H1 (cell line): Measurements from ENCODE around the gene DNAJC9. TPM values are rescaled to one million over a fixed set of nuclear protein-coding genes. Genes with fewer than 3 reads are reported as not detected.

Experiments used
- BACH1 ChIP-seq: IDR thresholded peaks from 2 replicates; pipeline ENCODE4 v1.6.1; 2012; ENCODE audit warnings: low read length, improper control_type of control experiment
- CBX8 ChIP-seq: fragments of 300-800, 300-1000 bp; sonication (generic); IDR thresholded peaks from 2 replicates; pipeline ENCODE4 v1.7.1; 2016; ENCODE audit warnings: low read depth, low read length, borderline replicate concordance
- EGR1 ChIP-seq: IDR thresholded peaks from 2 replicates; pipeline ENCODE4 v1.6.1; 2011; ENCODE audit warnings: low read depth, low read length, borderline replicate concordance
- KDM1A ChIP-seq: fragments of 200-600, 300-600 bp; sonication (generic); IDR thresholded peaks from 2 replicates; pipeline ENCODE4 v1.7.1; 2016; ENCODE audit warnings: mild to moderate bottlenecking, low read length, borderline replicate concordance
- PHF8 ChIP-seq: fragments of 200-600 bp; sonication (generic); conservative IDR thresholded peaks from 2 replicates; pipeline ENCODE4 v1.7.1; 2012; ENCODE audit warnings: low read depth, mild to moderate bottlenecking, inconsistent platforms, low read length, moderate library complexity
- TAF1 ChIP-seq: IDR thresholded peaks from 2 replicates; pipeline ENCODE4 v1.6.1; 2011; ENCODE audit warnings: mild to moderate bottlenecking, low read depth, low read length
- polyA plus RNA-seq, 7 experiments: library from polyadenylated mRNA; depleted of rRNA in 3 of 7; stranded (reverse) in 5 of 7; unstranded in 2 of 7; fragments of >200 nt in 5 of 7; fragments of 200-250 nt in 2 of 7; gene quantifications; 1 replicate in 5 of 7; 2 replicates in 1 of 7; 4 replicates in 1 of 7; pipeline versions ENCODE4 v1.2.1 to v1.2.3, GENCODE V29; 2011 to 2013; ENCODE audit warnings: missing spikeins in 2 of 7, mixed read lengths in 2 of 7
- total RNA-seq: library from RNA; stranded (reverse); fragmentation: NEBNext Ultra II Directional; extraction: Animal tissue kit (Norgen Biotek cat#: 25700); gene quantifications from 2 replicates; pipeline ENCODE4 v1.2.1, GENCODE V29; 2021

DNAJC9 gene
- total and polyA plus RNA-seq, 2 of the 8 experiments (the other 6 are each of a cell fraction or from before 2014, with no cell fraction given) = 26.0 to 32.2 TPM

DNA sequence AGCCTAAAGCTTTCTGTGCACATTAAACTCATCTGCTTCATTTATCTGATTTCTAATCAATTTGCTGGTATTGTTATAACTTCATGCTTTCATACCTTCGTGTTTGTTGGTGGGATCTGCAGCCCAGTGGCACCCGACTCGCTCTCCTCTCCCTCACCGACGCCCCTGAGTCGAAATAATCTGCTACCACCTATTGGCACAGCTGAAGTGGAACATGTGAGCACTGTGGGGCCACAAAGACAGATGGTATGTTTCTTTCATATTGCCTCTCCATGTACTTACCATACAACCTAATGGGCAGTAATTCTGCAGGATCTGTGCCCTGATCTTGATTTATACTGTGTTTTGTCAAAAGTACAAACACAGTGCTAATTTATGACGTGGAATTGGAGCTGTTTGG lies 12.4 kb downstream of the DNAJC9 start (continued):
- TF ChIP-seq CBX8 (no peak), TAF1 (no peak), EGR1 (no peak), BACH1 (no peak), PHF8 (no peak), KDM1A (no peak)
